ENCODE measurements around the gene NSMCE1.
A peak's percentile ranks its signal among the peaks of the same experiment; 100 is the strongest.

Gene NSMCE1

GRCh38 chr16:27234603-27235002 is 34.0 kb downstream of the NSMCE1 start:
- Histone ChIP-seq H3K4me3 (replicated peaks; ENCODE audit: low read depth, low read length) (no peak overlapping the region), H3K36me3 (ENCODE audit: control insufficient read depth, insufficient read depth, low read length) (peaks cover 5% of the 10 kb centered on the region), H3K27me3 (replicated peaks; ENCODE audit: control insufficient read depth, insufficient read depth, low read length) (no peaks in the 10 kb centered on the region)
- TF ChIP-seq CTCF (IDR thresholded peaks at IDR 0.05; ENCODE audit: insufficient read depth, low read length, poor library complexity, severe bottlenecking) = no peak
- no peak for DNase-seq (ENCODE audit: extremely low read depth, insufficient read length)

GRCh38 chr16:27234171-27234570 is 34.4 kb downstream of the NSMCE1 start:
- no peaks in the 10 kb centered on the region for H3K27me3 ChIP-seq (replicated peaks; ENCODE audit: control insufficient read depth, insufficient read depth, low read length)
- DNase-seq (ENCODE audit: extremely low read depth, insufficient read length) = no peak
- no peak for TF ChIP-seq CTCF (IDR thresholded peaks at IDR 0.05; ENCODE audit: insufficient read depth, low read length, poor library complexity, severe bottlenecking)
- H3K4me3 ChIP-seq (replicated peaks; ENCODE audit: low read depth, low read length) = no peak overlapping the region
- peaks cover 5% of the 10 kb centered on the region for H3K36me3 ChIP-seq (ENCODE audit: control insufficient read depth, insufficient read depth, low read length)

- no peak overlapping the region for H3K4me3 ChIP-seq (replicated peaks; ENCODE audit: low read depth, low read length)
- no peak for DNase-seq (ENCODE audit: extremely low read depth, insufficient read length)
- H3K36me3 ChIP-seq (ENCODE audit: control insufficient read depth, insufficient read depth, low read length) = peaks cover 5% of the 10 kb centered on the region
- H3K27me3 ChIP-seq (replicated peaks; ENCODE audit: control insufficient read depth, insufficient read depth, low read length) = no peaks in the 10 kb centered on the region
- no peak for TF ChIP-seq CTCF (IDR thresholded peaks at IDR 0.05; ENCODE audit: insufficient read depth, low read length, poor library complexity, severe bottlenecking)
These were observed 34.8 kb downstream of the NSMCE1 start for GRCh38 chr16:27233731-27234130.

- no peak for DNase-seq (ENCODE audit: extremely low read depth, insufficient read length)
- H3K4me3 ChIP-seq (replicated peaks; ENCODE audit: low read depth, low read length) = no peak overlapping the region
- no peak for TF ChIP-seq CTCF (IDR thresholded peaks at IDR 0.05; ENCODE audit: insufficient read depth, low read length, poor library complexity, severe bottlenecking)
These were observed 35.5 kb downstream of the NSMCE1 start for GRCh38 chr16:27232901-27233625.

GRCh38 chr16:27232061-27232900 is 36.3 kb downstream of the NSMCE1 start:
- TF ChIP-seq CTCF (IDR thresholded peaks at IDR 0.05; ENCODE audit: insufficient read depth, low read length, poor library complexity, severe bottlenecking) = no peak
- peak; percentile 58 for DNase-seq (ENCODE audit: extremely low read depth, insufficient read length)
- Histone ChIP-seq H3K27me3 (replicated peaks; ENCODE audit: control insufficient read depth, insufficient read depth, low read length) (no peaks in the 10 kb centered on the region), H3K4me3 (replicated peaks; ENCODE audit: low read depth, low read length) (no peak overlapping the region), H3K36me3 (ENCODE audit: control insufficient read depth, insufficient read depth, low read length) (peaks cover 5% of the 10 kb centered on the region)

More at GRCh38 chr16:27232901-27233625, 35.5 kb downstream of the NSMCE1 start:
- no peaks in the 10 kb centered on the region for H3K27me3 ChIP-seq (replicated peaks; ENCODE audit: control insufficient read depth, insufficient read depth, low read length)
- peaks cover 5% of the 10 kb centered on the region for H3K36me3 ChIP-seq (ENCODE audit: control insufficient read depth, insufficient read depth, low read length)
